ENCODE data around the gene TIAM1.

DNA sequence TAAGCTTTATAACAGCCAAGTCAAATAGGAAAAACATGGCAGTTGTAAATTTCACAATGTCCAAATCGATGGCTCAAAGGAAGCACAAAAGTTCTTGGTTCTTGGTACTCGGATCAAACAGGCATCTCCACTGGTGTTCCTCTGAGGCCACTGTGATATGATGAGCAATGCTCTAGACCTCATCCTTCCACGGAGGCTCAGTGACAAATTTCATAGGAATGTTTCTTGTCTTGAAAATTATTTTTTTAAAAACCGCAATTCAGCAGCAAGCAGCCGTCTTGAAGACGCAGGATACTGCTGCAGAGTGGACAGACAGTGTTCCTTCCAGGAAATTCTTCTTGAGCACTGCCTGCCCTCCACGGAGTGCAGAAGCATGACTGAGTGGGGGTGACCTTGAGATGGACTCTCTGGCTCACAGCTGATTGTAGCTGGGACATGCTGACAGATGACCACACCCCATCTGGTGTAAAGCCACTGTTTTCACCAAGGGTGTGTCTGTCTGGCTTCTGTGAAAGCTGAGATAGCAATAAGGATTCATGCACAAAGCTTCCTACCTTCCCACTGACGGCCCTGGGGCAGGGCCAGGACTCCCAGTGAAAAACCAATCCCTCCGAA, 61.9 kb downstream of the TIAM1 start:
- no peak for TF ChIP-seq POLR2A (IDR thresholded peaks at IDR 0.05)
- TF ChIP-seq, protein P1, sequence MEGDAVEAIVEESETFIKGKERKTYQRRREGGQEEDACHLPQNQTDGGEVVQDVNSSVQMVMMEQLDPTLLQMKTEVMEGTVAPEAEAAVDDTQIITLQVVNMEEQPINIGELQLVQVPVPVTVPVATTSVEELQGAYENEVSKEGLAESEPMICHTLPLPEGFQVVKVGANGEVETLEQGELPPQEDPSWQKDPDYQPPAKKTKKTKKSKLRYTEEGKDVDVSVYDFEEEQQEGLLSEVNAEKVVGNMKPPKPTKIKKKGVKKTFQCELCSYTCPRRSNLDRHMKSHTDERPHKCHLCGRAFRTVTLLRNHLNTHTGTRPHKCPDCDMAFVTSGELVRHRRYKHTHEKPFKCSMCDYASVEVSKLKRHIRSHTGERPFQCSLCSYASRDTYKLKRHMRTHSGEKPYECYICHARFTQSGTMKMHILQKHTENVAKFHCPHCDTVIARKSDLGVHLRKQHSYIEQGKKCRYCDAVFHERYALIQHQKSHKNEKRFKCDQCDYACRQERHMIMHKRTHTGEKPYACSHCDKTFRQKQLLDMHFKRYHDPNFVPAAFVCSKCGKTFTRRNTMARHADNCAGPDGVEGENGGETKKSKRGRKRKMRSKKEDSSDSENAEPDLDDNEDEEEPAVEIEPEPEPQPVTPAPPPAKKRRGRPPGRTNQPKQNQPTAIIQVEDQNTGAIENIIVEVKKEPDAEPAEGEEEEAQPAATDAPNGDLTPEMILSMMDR (IDR thresholded peaks at IDR 0.05) = no peak

Data from lower leg skin (tissue), 3 donors.